PFSK-1 (cell line): ENCODE measurements around the gene TUBB6.

Source experiments
- FOXP2 ChIP-seq: optimal IDR thresholded peaks from 2 replicates; pipeline ENCODE3; 2011; ENCODE audit warnings: borderline replicate concordance, control low read depth, inconsistent platforms; ENCODE audit not compliant: insufficient read depth; ENCODE audit errors: extremely low read length, extremely low read depth
- POLR2AphosphoS5 ChIP-seq: IDR thresholded peaks from 2 replicates; pipeline ENCODE4 v1.6.1; 2012; ENCODE audit warnings: low read depth, mild to moderate bottlenecking, control low read depth, low read length, moderate library complexity
- REST ChIP-seq, 2 experiments: IDR thresholded peaks; 2 replicates each; pipeline versions ENCODE4 v1.6.1 to v1.8.0; 2011 to 2012; ENCODE audit warnings: low read depth in 2 of 2, low read length in 2 of 2, control low read depth in 1 of 2, inconsistent platforms in 1 of 2, mild to moderate bottlenecking in 1 of 2, moderate library complexity in 1 of 2; ENCODE audit not compliant: insufficient read depth in 1 of 2
- SIN3A ChIP-seq: IDR thresholded peaks from 2 replicates; pipeline ENCODE4 v1.6.1; 2012; ENCODE audit warnings: mild to moderate bottlenecking, low read length, moderate library complexity, borderline replicate concordance; ENCODE audit not compliant: insufficient read depth
- TAF1 ChIP-seq: IDR thresholded peaks from 2 replicates; pipeline ENCODE4 v1.6.1; 2012; ENCODE audit warnings: low read length, control low read depth, borderline replicate concordance; ENCODE audit not compliant: insufficient read depth

The TUBB6 gene

GRCh38 chr18:12352188-12352587 is 44.1 kb downstream of the TUBB6 start:
- TF ChIP-seq REST (IDR thresholded peaks at IDR 0.05; ENCODE audit: insufficient read depth in 1 of 2, low read depth in 2 of 2, low read length in 2 of 2): no peak
- no peak for TF ChIP-seq FOXP2
- no peak for TF ChIP-seq SIN3A
- TF ChIP-seq POLR2AphosphoS5: no peak
- no peak for TF ChIP-seq TAF1

- TF ChIP-seq REST (IDR thresholded peaks at IDR 0.05; ENCODE audit: insufficient read depth in 1 of 2, low read depth in 2 of 2, low read length in 2 of 2) (no peak), FOXP2 (no peak), POLR2AphosphoS5 (no peak), TAF1 (no peak), SIN3A (no peak)
These were observed 51.5 kb downstream of the TUBB6 start for GRCh38 chr18:12359515-12359927.

- TF ChIP-seq POLR2AphosphoS5 (no peak), FOXP2 (no peak), TAF1 (no peak), SIN3A (no peak), REST (IDR thresholded peaks at IDR 0.05; ENCODE audit: insufficient read depth in 1 of 2, low read depth in 2 of 2, low read length in 2 of 2) (no peak)
These were observed 53.8 kb downstream of the TUBB6 start for GRCh38 chr18:12361770-12362378.

- no peak for TF ChIP-seq TAF1
- TF ChIP-seq POLR2AphosphoS5: no peak
- TF ChIP-seq REST (IDR thresholded peaks at IDR 0.05; ENCODE audit: insufficient read depth in 1 of 2, low read depth in 2 of 2, low read length in 2 of 2): no peak
- TF ChIP-seq FOXP2: no peak
- no peak for TF ChIP-seq SIN3A
These were observed 54.6 kb downstream of the TUBB6 start for GRCh38 chr18:12362473-12363174.
